CD8-positive, alpha-beta memory T cell (primary cell): ENCODE data around the gene ITPK1. TPM values are rescaled to one million over a fixed set of nuclear protein-coding genes. Genes with fewer than 3 reads are reported as not detected.

Source experiments
- CTCF ChIA-PET: fragments of 350-600 bp; sonication (Branson Sonifier 250); formaldehyde crosslinking; loops from one replicate; lab custom pipeline; 2021; ENCODE audit warnings: antibody characterized with exemption; lab: Charles Lee
- POLR2A ChIA-PET: fragments of 350-600 bp; sonication (Branson Sonifier 250); formaldehyde crosslinking; loops from one replicate; lab custom pipeline; 2021; ENCODE audit warnings: antibody characterized with exemption; lab: Charles Lee
- DNase-seq, 5 donors: peaks; one replicate each; pipeline versions ENCODE4 v3.0.0 to v3.0.0-alpha.2; 2020 to 2022; ENCODE audit warnings: mixed read lengths in 1 of 5
- H3K27ac ChIP-seq: one replicate; pipeline ENCODE4 v1.7.0; 2013; ENCODE audit warnings: low read depth, mild to moderate bottlenecking, low read length, moderate library complexity
- H3K27me3 ChIP-seq: 2 replicates; pipeline ENCODE4 v1.7.0; 2013; ENCODE audit warnings: low read length, mild to moderate bottlenecking; ENCODE audit not compliant: insufficient read depth, poor library complexity, severe bottlenecking
- H3K36me3 ChIP-seq: 2 replicates; pipeline ENCODE4 v1.7.0; 2013; ENCODE audit warnings: mild to moderate bottlenecking, low read length, moderate library complexity; ENCODE audit not compliant: insufficient read depth
- H3K4me1 ChIP-seq: 2 replicates; pipeline ENCODE4 v1.7.0; 2013; ENCODE audit warnings: mild to moderate bottlenecking, low read length, moderate library complexity; ENCODE audit not compliant: insufficient read depth
- H3K4me3 ChIP-seq: 2 replicates; pipeline ENCODE4 v1.7.0; 2013; ENCODE audit warnings: mild to moderate bottlenecking, low read length
- H3K9me3 ChIP-seq: 2 replicates; pipeline ENCODE4 v1.7.0; 2013; ENCODE audit warnings: mild to moderate bottlenecking, low read length
- H3K27ac Mint-ChIP-seq, 8 donors: one replicate each; pipeline ENCODE4 v1.8.0; 2020 to 2021; ENCODE audit warnings: mixed read lengths in 8 of 8, mild to moderate bottlenecking in 6 of 8, inconsistent platforms in 3 of 8, moderate library complexity in 3 of 8
- H3K27me3 Mint-ChIP-seq, 2 donors: one replicate each; pipeline ENCODE4 v1.8.0; 2020 to 2021; ENCODE audit warnings: mixed read lengths in 2 of 2, mild to moderate bottlenecking in 1 of 2, moderate library complexity in 1 of 2
- H3K36me3 Mint-ChIP-seq, 3 donors: one replicate each; pipeline ENCODE4 v1.8.0; 2020 to 2021; ENCODE audit warnings: mixed read lengths in 3 of 3, inconsistent platforms in 1 of 3, mild to moderate bottlenecking in 1 of 3
- H3K4me1 Mint-ChIP-seq, 3 donors: one replicate each; pipeline ENCODE4 v1.8.0; 2020 to 2021; ENCODE audit warnings: mixed read lengths in 3 of 3, inconsistent platforms in 1 of 3, mild to moderate bottlenecking in 1 of 3
- H3K4me3 Mint-ChIP-seq, 7 donors: one replicate each; pipeline ENCODE4 v1.8.0; 2020 to 2021; ENCODE audit warnings: mixed read lengths in 7 of 7, mild to moderate bottlenecking in 6 of 7, moderate library complexity in 4 of 7, inconsistent platforms in 2 of 7
- H3K9me3 Mint-ChIP-seq, 5 donors: one replicate each; pipeline ENCODE4 v1.8.0; 2020 to 2022; ENCODE audit warnings: mixed read lengths in 5 of 5, mild to moderate bottlenecking in 3 of 5, moderate library complexity in 2 of 5, inconsistent platforms in 1 of 5
- polyA plus RNA-seq: library from polyadenylated mRNA; unstranded; fragments of 300-500 nt; fragmentation: Illumina TruSeq; gene quantifications from one replicate; pipeline ENCODE4 v1.2.3, GENCODE V29; 2021
- total RNA-seq, 2 experiments: library from RNA; stranded (reverse); gene quantifications; one replicate each; pipeline ENCODE4 v1.2.3, GENCODE V29; 2021

ITPK1 gene
- total and polyA plus RNA-seq, 3 experiments from 2014 or later: 40.4 to 75.1 (median 66.1) TPM

DNA sequence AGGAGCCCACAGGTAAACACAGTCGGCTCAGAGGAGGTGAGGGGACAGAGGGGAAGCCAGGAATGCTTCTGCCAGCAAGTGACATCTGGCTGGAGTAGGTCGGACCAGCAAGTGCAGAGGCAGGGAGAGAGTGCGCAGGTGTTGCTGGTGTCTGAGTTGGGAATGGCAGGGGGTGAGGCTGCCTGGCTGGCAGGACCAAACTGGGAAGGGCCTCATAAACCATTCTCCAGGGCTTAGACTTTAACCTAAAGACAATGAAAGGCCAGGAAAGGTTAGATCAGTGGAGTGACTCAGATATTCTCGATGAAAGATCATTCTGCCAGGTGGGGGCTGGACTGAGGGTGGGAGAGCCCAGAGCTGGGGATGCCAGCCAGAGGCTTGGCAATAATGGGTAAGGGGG lies 66.4 kb downstream of the ITPK1 start:
- H3K4me3 Mint-ChIP-seq: no peak overlapping the region
- Histone ChIP-seq H3K4me3 (no peak overlapping the region), H3K27me3 (no peaks in the 10 kb centered on the region), H3K9me3 (no peaks in the 10 kb centered on the region), H3K4me1 (no peaks in the 10 kb centered on the region), H3K27ac (no peak overlapping the region), H3K36me3 (no peaks in the 10 kb centered on the region)
- CTCF ChIA-PET: no interaction called here
- POLR2A ChIA-PET: no interaction called here
- DNase-seq: no peak
- H3K9me3 Mint-ChIP-seq: no peaks in the 10 kb centered on the region
- H3K4me1 Mint-ChIP-seq: peaks cover 12 to 27% (median 14%) of the 10 kb centered on the region in 3 donors
- no peaks in the 10 kb centered on the region for H3K27me3 Mint-ChIP-seq
- H3K36me3 Mint-ChIP-seq: peaks cover 0 to 26% (median 6%) of the 10 kb centered on the region in 3 donors
- H3K27ac Mint-ChIP-seq: peak overlapping the region in 2 of 8 donors; percentile 29 to 69

DNA sequence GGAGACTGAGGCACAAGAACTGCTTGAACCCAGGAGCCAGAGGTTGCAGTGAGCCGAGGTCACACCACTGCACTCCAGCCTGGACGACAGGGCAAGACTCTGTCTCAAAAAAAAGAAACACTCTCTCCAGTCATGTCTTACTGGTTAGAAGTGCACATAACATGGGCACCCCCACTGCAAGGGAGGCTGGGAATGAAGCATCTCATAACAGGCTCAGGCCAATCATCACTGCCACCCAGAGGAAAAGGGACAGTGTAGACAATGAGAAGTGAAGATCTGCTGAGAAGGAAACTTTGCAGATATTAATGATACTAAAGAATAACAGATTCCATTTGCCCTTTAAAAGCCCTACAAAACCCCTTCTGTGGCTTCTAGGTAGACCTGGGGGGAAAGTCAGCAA lies 66.9 kb downstream of the ITPK1 start:
- Histone ChIP-seq H3K36me3 (no peaks in the 10 kb centered on the region), H3K27ac (no peak overlapping the region), H3K4me3 (no peak overlapping the region), H3K27me3 (no peaks in the 10 kb centered on the region), H3K9me3 (no peaks in the 10 kb centered on the region), H3K4me1 (peaks cover 4% of the 10 kb centered on the region)
- peak overlapping the region in 1 of 8 donors; percentile 29 for H3K27ac Mint-ChIP-seq
- H3K4me3 Mint-ChIP-seq: no peak overlapping the region
- no peaks in the 10 kb centered on the region for H3K9me3 Mint-ChIP-seq
- H3K27me3 Mint-ChIP-seq: no peaks in the 10 kb centered on the region
- CTCF ChIA-PET: no interaction called here
- peaks cover 15 to 32% (median 18%) of the 10 kb centered on the region in 3 donors for H3K4me1 Mint-ChIP-seq
- POLR2A ChIA-PET: no interaction called here
- peaks cover 0 to 24% (median 6%) of the 10 kb centered on the region in 3 donors for H3K36me3 Mint-ChIP-seq
- DNase-seq: no peak

DNA sequence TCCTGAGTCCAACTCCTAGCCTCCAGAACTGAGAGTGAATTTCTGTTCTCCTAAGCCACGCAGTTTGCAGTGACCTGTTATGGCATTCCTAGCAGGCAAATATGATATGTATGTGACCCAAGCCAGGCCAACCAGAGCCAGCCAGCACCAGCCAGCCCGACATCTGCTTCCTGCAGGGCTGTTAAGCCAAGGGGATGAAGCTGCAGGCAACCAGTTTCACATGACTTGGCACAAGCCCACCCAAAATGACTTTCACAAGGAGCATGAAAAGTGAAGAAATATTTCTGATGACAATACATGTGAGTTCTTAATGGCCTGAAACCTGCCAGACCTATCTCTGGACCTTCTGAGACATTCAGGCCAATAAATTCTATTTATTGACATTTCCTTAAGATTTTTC lies 68.1 kb downstream of the ITPK1 start:
- H3K4me1 Mint-ChIP-seq: peaks cover 20 to 44% (median 29%) of the 10 kb centered on the region in 3 donors
- no peak overlapping the region for H3K27ac Mint-ChIP-seq
- CTCF ChIA-PET: no interaction called here
- H3K9me3 Mint-ChIP-seq: no peaks in the 10 kb centered on the region
- Histone ChIP-seq H3K9me3 (no peaks in the 10 kb centered on the region), H3K4me1 (peaks cover 5% of the 10 kb centered on the region), H3K27ac (no peak overlapping the region), H3K36me3 (no peaks in the 10 kb centered on the region), H3K27me3 (no peaks in the 10 kb centered on the region), H3K4me3 (no peak overlapping the region)
- no peak for DNase-seq
- no peak overlapping the region for H3K4me3 Mint-ChIP-seq
- no peaks in the 10 kb centered on the region for H3K27me3 Mint-ChIP-seq
- POLR2A ChIA-PET: no interaction called here
- H3K36me3 Mint-ChIP-seq: peaks cover 0 to 24% (median 6%) of the 10 kb centered on the region in 3 donors

DNA sequence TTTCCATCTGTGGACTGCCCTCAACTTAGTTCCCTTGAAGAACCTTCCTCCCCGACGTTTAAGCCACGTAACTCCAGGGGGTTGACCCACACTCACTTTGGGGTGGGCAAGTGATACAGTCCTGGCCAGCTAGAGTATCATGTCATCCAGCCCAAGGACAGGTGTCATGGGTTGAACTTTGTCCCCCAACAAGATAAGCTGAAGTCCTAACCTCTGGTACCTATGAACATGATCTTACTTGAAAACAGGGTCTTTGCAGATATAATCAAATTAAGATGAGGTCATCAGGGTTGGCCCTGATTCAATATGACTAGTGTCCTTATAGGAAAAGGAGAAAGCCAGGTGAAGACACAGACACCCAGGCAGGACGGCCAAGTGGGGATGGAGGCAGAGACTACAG lies 68.6 kb downstream of the ITPK1 start:
- no peak overlapping the region for H3K4me3 ChIP-seq
- peaks cover 5% of the 10 kb centered on the region for H3K4me1 ChIP-seq
- H3K27me3 ChIP-seq: no peaks in the 10 kb centered on the region
- H3K27ac ChIP-seq: no peak overlapping the region
- CTCF ChIA-PET: no interaction called here
- no peaks in the 10 kb centered on the region for H3K27me3 Mint-ChIP-seq
- no peaks in the 10 kb centered on the region for H3K36me3 ChIP-seq
- POLR2A ChIA-PET: no interaction called here
- no peaks in the 10 kb centered on the region for H3K9me3 ChIP-seq
- peak overlapping the region in 2 of 8 donors; percentile 23 to 45 for H3K27ac Mint-ChIP-seq
- peaks cover 0 to 24% (median 6%) of the 10 kb centered on the region in 3 donors for H3K36me3 Mint-ChIP-seq
- no peaks in the 10 kb centered on the region for H3K9me3 Mint-ChIP-seq
- peaks cover 25 to 49% (median 33%) of the 10 kb centered on the region in 3 donors for H3K4me1 Mint-ChIP-seq
- no peak overlapping the region for H3K4me3 Mint-ChIP-seq
- DNase-seq: no peak

DNA sequence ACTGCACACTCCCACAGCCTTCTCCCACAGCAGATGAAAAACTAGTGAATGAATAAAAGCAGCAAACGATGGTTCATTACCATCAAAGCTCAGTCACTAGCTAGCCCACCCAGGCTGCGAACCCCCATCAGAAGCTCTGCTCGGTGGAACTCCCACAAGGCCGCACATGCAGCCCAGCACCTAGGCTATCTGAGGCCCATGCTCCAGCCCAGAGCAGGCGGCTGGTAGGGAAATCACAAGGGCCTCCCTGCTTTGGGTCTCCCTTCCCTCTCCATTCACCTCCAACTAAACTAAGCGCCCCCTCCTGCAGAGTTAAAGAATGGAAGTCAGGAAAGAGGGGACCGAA lies 69.0 kb downstream of the ITPK1 start:
- no peaks in the 10 kb centered on the region for H3K36me3 ChIP-seq
- Mint-ChIP-seq H3K9me3 (no peaks in the 10 kb centered on the region), H3K27me3 (no peaks in the 10 kb centered on the region), H3K4me1 (peaks cover 29 to 54% (median 38%) of the 10 kb centered on the region in 3 donors), H3K4me3 (no peak overlapping the region), H3K36me3 (peaks cover 0 to 21% (median 3%) of the 10 kb centered on the region in 3 donors), H3K27ac (no peak overlapping the region)
- no peak overlapping the region for H3K4me3 ChIP-seq
- H3K27me3 ChIP-seq: no peaks in the 10 kb centered on the region
- no peak overlapping the region for H3K27ac ChIP-seq
- peaks cover 5% of the 10 kb centered on the region for H3K4me1 ChIP-seq
- DNase-seq: no peak
- POLR2A ChIA-PET: no interaction called here
- CTCF ChIA-PET: no interaction called here
- H3K9me3 ChIP-seq: no peaks in the 10 kb centered on the region

DNA sequence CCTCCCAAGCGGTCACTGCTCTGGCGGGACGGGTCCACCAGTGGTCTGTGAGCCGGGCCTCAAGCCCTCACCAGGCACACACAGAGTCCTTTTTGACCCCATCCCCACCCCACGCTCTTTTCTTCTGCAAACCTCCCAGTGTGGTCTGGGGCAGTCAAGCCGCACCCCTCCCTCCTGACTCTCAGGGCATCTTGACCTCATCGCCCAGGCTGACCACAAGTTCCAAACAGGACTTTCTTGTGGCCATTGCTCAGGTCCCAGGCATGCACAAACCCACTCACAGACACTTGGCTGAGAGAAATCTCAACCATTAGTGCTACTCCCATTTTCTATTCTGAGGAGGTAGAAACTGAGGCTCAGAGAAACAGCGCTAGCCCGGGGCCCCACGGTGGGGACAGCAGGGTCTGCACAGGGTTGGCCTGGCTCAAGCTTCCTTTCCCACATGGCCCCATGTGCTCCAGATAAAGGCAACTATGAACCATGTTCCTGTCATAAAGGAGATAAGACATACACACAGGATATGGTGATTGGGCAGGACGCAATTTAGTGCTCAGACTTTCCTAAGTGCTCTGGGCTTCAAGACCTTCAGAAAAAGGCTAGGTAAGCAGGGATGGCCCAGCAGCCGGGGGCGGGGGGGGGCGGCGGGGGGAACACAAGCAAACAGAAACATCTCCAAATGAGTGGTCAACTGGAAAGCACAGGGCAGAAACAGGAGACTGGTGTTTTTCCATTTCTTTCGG lies 69.6 kb downstream of the ITPK1 start:
- H3K9me3 Mint-ChIP-seq: no peaks in the 10 kb centered on the region
- H3K4me1 Mint-ChIP-seq: peaks cover 32 to 59% (median 43%) of the 10 kb centered on the region in 3 donors
- no peak for DNase-seq
- peaks cover 0 to 21% (median 3%) of the 10 kb centered on the region in 3 donors for H3K36me3 Mint-ChIP-seq
- peaks cover 5% of the 10 kb centered on the region for H3K4me1 ChIP-seq
- ChIA-PET POLR2A (no interaction called here), CTCF (no interaction called here)
- H3K27ac ChIP-seq: no peak overlapping the region
- H3K4me3 Mint-ChIP-seq: no peak overlapping the region
- H3K9me3 ChIP-seq: no peaks in the 10 kb centered on the region
- H3K27me3 ChIP-seq: no peaks in the 10 kb centered on the region
- no peaks in the 10 kb centered on the region for H3K36me3 ChIP-seq
- H3K27ac Mint-ChIP-seq: peak overlapping the region in 5 of 8 donors; percentile 0 to 87 (median 37)
- no peaks in the 10 kb centered on the region for H3K27me3 Mint-ChIP-seq
- no peak overlapping the region for H3K4me3 ChIP-seq

DNA sequence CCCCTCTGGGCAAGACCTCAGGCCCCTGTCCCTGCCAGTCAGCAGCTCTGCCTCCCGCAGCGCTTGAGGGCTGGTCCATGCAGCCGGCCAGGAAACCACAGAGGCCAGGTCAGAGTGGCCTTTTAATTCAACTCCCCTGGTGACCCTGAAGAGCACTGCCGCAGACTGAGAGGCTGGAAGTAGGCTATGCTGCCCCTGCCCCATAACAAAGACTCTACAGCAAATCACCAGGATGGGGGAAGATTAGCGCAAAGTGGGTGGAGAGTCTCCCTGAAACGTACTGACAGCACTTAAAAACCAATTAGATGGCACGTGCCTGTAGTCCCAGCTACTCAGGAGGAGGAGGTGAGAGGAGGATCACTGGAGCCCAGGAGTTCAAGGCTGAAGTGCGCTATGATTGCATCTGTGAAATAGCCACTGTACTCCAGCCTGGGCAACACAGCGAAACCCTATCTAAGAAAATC lies 70.5 kb downstream of the ITPK1 start:
- no peaks in the 10 kb centered on the region for H3K27me3 Mint-ChIP-seq
- H3K27ac Mint-ChIP-seq: peak overlapping the region in 2 of 8 donors; percentile 30 to 85
- H3K4me3 Mint-ChIP-seq: no peak overlapping the region
- CTCF ChIA-PET: no interaction called here
- no peaks in the 10 kb centered on the region for H3K9me3 Mint-ChIP-seq
- POLR2A ChIA-PET: no interaction called here
- Histone ChIP-seq H3K27me3 (no peaks in the 10 kb centered on the region), H3K9me3 (no peaks in the 10 kb centered on the region), H3K36me3 (no peaks in the 10 kb centered on the region), H3K4me1 (peaks cover 5% of the 10 kb centered on the region), H3K4me3 (no peak overlapping the region), H3K27ac (no peak overlapping the region)
- DNase-seq: no peak
- H3K4me1 Mint-ChIP-seq: peaks cover 39 to 68% (median 52%) of the 10 kb centered on the region in 3 donors
- peaks cover 0 to 15% (median 3%) of the 10 kb centered on the region in 3 donors for H3K36me3 Mint-ChIP-seq

DNA sequence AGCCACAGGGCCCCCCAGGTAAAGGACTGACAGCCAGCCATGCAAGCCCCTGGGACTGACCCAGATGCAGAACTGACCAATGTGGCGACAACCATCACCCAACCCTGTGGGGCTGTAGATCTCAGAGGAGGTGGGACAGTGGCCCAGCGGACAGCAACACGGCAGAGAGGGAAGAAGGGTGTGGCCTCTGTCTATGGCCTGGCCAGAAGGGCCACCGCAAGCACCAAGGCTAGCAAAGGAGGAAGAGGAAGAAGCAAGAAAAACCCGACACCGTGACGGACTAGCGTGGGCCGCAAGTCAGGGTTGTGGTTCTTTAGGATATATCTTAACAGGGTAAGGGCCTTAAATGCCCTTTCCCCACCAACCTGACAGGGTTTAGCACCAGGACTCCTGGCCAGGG lies 71.2 kb downstream of the ITPK1 start:
- H3K4me1 ChIP-seq: peaks cover 5% of the 10 kb centered on the region
- no peak overlapping the region for H3K4me3 Mint-ChIP-seq
- H3K27me3 ChIP-seq: no peaks in the 10 kb centered on the region
- H3K27me3 Mint-ChIP-seq: no peaks in the 10 kb centered on the region
- H3K27ac ChIP-seq: no peak overlapping the region
- peaks cover 0 to 15% (median 3%) of the 10 kb centered on the region in 3 donors for H3K36me3 Mint-ChIP-seq
- peaks cover 39 to 69% (median 55%) of the 10 kb centered on the region in 3 donors for H3K4me1 Mint-ChIP-seq
- no peaks in the 10 kb centered on the region for H3K9me3 ChIP-seq
- CTCF ChIA-PET: no interaction called here
- no peak overlapping the region for H3K4me3 ChIP-seq
- H3K9me3 Mint-ChIP-seq: no peaks in the 10 kb centered on the region
- POLR2A ChIA-PET: no interaction called here
- no peaks in the 10 kb centered on the region for H3K36me3 ChIP-seq
- H3K27ac Mint-ChIP-seq: peak overlapping the region in 4 of 8 donors; percentile 30 to 85 (median 48)
- DNase-seq: no peak
